GF-D8 (cell line): Measurements from ENCODE around the gene CSKMT.
A peak's percentile ranks its signal among the peaks of the same experiment; 100 is the strongest.
"Not testable (repeated sequence)": the region's sequence is repeated elsewhere in the genome, so short reads cannot be mapped to it uniquely, and the experiment has no call there.

Experiments
- DNase-seq: peaks from one replicate; lab custom pipeline; 2025; lab: John Stamatoyannopoulos, UW

The CSKMT gene

DNA sequence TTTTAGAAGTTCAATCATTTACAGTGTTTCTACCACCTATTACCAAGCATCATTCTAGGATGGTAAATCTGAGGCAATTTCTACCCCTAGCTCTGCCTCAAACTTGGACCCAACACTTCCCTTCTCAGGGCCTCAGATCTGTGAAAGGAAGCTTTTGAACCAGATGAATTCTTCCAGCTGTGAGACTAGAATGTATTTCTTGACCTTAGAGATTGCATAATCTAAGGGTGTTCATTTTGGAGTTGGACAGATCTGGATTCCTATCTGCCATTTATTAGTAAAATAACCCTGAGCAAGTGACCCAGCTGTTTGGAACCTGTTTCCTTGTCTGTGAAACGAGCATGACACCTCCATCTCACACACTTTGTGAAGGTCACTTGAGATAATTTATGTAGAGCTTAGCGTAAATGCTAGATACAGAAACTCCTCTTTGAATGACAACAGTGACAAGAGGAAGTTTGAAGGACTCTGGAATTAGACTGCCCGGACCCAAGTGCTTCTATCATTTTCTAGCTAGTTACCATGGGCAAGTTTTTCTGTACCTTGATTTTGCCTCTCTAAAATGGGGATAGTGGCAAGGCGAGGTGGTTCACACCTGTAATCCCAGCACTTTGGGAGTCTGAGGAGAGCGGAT, 8.2 kb upstream of the CSKMT start:
- DNase-seq = no peak

DNA sequence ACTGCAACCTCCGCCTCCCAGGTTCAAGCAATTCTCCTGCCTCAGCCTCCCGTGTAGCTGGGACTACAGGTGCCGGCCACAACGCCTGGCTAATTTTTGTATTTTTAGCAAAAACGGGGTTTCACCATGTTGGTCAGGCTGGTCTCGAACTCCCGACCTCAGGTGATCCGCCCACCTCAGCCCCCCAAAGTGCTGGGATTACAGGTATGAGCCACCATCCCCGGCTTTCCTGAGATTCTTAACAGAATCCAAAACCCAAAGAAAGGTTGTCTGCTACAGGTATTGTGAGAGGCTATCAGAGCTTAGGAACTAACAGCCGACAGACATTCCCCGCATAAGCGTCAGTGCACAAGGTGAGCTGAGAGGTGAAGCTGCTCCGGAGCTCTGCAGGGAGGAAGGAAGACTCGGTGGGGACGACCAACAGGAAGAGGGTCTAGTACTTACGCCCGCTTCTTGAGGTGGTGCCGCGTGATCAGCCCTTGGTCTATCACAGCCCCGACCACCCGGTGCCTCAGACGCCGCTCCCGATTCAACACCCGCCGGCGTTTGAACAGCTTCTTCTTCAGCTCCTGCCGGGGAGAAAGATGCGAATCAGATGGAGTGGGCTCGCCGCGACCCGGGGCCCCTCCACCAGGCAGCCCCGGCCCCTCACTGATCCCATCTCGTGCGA, 572 bp upstream of the CSKMT start:
- DNase-seq = no peak

DNA sequence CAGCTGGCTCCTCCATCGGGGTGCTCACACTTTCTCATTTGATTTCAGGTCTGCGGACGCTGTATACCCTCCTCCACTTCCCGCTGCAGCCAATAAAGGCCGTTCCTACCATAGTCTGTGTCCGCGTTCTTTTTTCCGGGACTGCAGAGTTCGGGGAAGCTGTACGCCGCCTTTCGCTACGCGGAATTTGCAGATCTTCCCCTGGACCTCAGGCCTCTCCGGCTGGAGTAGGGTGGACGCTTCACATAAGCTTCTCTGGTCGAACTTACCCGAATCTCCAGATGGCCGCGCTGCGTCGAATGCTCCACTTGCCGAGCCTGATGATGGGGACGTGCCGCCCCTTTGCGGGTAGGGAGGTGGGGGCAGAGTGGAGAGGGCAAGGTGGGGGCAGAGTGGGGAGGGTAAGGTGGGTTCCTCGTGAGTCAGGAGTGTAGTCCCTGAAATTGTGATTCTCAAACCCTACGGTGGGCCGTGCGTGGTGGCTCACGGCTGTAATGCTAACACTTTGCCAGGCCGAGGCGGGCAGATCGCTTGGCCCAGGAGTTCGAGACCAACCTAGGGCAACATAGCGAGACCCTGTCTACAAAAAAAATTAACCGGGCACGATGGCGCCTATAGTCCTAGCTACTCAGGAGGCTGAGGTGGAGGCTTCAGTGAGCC, 617 bp downstream of the CSKMT start:
- DNase-seq = peak; percentile 33

DNA sequence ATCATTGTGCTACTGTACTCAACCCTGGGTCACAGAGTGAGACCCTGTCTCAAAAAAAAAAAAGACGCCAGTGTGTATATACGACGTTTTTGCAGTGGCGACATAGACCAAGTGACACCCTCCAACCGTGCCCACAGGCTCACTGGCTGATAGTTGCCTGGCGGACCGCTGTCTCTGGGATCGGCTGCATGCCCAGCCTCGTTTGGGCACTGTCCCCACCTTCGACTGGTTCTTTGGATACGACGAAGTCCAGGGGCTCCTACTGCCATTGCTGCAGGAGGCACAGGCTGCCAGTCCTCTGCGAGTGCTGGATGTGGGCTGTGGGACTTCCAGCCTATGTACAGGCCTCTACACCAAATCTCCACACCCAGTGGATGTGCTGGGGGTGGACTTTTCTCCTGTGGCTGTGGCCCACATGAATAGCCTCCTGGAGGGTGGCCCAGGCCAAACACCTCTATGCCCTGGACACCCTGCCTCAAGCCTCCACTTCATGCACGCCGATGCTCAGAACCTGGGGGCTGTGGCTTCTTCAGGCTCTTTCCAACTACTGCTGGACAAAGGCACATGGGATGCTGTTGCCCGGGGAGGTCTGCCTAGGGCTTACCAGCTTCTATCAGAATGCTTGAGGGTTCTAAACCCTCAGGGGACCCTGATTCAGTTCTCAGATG, 1.3 kb downstream of the CSKMT start:
- no peak for DNase-seq

DNA sequence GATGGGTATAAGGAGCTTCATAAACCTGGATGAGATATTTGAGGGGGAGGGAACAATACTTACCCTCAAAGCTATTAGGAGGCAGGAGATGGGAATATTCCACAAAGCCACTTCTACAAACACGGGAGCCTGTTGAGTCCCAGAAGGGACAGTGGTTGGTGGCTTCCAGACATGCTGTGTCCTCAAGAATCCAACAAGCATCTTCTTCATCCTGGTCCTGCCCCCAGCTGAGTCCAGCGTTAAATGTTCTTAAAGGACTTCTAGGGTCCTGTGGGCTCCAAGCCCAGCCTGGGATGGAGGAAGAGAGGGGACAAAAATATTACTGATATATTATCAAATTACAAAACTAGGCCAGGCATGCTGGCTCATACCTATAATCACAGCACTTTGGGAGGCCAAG, 2.3 kb downstream of the CSKMT start:
- DNase-seq = no peak

DNA sequence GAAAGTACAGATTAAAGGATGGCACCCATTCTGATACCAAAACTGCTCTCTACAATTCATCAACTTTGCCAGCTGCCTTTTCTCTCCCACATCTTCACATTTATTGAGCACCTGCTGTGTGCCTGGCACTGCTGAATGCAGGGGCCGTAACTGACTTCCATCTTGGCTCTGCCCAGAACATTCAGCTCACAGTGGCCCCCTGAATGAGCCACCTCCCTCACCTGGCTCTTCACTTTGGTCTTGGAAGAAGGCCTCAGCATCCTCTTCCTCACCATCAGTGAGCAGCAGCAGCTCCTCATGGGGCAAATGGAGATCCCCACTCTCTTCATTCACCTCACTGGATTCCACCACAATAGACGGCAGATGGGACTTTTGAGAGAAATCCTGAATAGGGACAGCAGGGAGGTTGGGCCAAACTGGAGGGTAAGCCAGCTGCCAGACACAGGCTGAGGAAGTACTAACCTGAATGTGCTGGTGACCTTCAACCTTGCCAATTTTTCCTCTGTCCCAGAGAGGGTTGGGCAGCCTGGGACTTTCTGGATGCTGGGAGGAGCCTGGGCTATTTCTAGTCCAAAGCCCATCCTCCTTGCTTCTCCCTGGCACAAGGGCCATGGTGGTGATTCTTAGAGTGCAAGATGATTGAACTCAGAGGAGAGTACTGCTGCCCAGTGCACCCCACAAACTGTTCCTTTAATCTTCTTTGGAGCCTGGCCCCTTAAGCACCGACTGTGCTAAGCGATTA, 4.5 kb downstream of the CSKMT start:
- DNase-seq = no peak

DNA sequence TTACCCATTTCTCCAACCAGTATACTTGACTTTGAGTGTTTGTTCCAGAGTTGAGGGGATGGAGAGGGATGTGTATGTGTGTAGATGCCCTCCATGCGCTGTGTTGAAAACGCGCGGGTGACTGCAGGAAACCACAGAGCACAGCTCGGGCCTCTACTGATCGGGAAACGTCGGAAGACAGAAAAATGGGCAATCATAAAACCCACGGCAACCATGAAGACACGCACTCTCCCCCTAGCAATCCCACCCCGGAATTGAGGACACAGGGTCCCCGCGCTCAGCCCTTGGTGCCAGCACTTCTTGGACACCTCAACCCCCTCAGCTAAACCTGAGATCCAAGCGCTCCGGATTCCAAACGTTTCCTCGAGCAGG, 6.1 kb downstream of the CSKMT start:
- DNase-seq = peak; percentile 71

DNA sequence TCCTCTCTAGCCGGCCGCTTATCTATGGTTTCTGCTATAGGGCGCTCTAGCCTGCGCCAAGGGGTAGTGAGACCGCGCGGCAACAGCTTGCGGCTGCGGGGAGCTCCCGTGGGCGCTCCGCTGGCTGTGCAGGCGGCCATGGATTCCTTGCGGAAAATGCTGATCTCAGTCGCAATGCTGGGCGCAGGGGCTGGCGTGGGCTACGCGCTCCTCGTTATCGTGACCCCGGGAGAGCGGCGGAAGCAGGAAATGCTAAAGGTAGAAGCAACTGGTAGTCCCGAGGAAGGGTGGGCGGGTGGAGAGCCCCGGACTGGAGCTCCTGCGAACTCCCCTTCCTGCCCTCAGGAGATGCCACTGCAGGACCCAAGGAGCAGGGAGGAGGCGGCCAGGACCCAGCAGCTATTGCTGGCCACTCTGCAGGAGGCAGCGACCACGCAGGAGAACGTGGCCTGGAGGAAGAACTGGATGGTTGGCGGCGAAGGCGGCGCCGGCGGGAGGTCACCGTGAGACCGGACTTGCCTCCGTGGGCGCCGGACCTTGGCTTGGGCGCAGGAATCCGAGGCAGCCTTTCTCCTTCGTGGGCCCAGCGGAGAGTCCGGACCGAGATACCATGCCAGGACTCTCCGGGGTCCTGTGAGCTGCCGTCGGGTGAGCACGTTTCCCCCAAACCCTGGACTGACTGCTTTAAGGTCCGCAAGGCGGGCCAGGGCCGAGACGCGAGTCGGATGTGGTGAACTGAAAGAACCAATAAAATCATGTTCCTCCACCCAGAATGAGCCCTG, 6.7 kb downstream of the CSKMT start, which contains the start of the genes LBHD1 and UQCC3:
Gene LBHD1, minus strand, starts transcription at position 660 of the 782 bp plus-strand sequence. CDS start 2,236 bp downstream, outside the sequence.
Gene UQCC3, plus strand, starts transcription at position 66 of the 782 bp plus-strand sequence. Its CDS starts 73 bp downstream, at position 139.
- peak; percentile 60 for DNase-seq

DNA sequence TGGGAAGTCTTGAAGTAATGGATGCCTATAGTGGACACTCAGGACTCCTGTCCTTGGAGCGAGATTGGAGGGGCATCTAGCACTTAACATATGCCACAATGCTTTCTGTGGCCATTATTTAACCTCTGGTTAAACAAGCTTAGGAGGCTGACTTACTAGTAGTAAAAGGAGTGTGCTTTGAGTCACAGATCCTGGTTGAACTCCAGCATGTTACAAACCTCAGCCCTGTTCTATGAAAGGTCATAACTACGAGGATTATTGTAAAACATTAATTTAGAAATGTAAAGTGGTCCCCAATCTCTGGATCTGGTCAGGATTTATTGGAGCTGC, 8.0 kb downstream of the CSKMT start:
- DNase-seq = no peak

DNA sequence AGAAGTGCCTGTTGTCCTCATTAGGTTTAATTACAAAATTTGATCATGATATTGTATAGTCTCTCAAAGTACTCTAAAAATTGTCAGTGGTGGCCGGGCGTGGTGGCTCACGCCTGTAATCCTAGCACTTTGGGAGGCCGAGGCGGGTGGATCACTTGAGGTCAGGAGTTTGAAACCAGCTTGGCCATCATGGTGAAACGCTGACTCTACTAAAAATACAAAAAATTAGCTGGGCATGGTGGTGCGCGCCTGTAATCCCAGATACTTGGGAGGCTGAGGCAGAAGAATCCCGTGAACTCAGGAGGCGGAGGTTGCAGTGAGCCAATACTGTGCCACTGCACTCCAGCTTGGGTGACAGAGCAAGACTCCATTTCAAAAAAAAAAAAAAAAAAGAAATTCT, 10.3 kb downstream of the CSKMT start:
- not testable (repeated sequence) for DNase-seq

DNA sequence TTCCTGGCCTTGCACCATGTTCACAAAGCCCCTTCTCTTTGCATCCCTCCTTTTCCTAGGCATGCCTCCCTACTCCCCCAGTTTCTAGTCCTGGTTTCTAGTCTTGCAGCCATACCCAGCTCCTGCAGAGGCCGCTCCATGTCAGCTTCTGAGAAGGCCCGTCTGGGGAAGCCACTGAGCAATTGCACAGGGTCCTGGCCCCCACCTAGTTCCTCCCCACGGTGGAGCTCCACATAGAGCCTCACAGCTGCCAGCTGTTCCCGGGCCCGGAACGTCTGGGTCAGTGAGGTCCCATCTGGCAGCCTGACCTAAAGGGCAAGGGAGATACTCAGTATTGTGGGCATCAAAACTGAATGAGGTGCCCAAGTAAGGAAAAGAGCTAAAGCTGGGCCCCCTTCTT, 11.6 kb downstream of the CSKMT start:
- DNase-seq = no peak

DNA sequence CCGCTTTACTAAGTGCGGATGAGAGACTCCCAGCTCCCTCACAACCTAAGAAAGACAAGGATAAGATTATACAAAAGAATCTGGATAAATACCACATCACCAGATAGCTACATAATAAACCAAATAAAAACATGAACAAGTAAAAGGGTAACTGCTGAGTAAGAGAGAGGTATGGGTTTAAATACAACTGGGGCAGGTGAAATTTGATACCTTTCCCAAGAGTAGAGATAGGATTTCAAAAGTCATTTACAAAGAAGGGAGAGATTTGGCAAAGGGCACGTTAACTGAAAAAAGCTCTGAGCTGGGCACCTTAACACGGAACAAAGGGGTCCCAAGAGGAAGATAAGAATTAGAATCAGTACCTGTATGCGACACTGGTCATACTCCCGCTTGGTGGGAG, 12.0 kb downstream of the CSKMT start:
- DNase-seq = no peak

DNA sequence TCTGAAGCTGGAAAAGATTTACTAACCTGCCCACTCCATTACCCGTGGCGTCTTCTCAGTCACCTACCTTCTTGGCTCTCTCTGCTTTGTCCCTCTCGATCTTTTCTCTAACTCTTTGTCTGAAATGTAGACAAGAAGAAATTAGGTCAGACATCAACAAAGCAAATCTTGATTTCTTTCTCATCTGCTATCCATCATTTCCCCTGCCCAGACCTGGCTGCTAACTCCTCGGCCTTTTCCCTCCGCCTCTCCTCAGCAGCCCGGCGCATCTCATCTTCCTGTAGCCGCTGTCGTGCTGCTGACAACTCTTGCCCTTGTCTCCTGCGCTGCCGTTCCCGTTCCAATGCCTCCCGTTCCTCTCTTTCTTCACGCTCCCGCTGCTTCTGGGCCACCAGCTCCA, 12.6 kb downstream of the CSKMT start:
- no peak for DNase-seq

DNA sequence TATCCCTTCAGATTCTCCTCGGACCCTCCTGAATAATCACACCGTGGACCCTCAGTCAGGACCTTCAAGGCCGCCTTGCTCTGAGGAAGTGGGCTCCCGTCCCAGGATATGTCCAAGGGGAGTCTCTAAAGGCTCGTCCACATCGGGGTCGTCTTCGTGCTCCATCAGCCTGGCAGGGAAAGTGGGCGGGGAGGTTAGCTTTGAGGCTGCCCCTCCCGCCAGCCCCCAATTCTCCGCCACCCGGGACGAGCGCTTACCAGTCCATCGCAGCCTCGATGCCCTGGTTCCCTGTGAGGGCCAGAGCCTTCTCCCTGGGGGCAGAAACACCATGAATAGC, 13.3 kb downstream of the CSKMT start:
- DNase-seq = no peak

DNA sequence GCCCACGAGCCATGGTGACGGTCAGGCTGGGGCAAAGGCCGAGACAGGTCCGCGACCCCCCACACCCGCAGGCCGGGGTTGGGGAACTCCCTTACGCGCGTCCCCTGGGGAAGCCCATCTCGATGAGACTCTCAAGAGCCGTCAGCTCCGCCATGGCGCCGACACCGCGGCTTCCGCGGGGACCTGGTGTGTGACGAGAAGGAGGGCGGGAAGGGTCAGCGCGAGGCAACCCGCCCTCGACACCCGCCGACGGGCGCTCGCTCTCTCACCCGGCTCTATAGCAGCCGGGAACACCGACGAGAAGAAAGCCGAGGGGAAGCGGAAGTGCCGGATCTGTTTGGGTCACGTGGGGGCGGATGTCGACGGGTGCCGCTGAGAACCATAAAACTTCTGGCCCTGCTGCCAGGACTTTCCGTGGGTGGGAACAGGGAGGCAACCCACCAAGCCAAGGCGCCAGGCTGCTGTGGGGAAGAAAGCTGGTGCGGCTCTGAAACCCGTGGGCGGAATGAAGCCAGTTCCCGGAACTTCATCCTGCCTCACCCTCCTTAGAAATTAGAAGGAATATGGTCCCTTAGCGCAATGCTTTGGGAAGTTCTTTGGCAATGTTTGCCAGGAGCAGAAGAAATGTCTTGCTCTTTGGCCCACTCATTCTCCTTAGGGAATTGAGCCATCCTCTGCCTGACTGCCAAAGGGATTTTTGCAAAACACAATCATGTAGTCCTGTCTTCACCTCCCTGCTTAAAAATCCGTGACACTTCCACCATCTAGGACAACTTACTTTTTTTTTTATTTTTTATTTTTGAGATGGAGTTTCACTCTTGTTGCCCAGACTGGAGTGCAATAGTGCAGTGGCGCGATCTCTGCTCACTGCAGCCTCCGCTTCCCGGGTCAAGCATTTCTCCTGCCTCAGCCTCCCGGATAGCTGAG, 13.9 kb downstream of the CSKMT start, which contains the start of gene UBXN1:
Gene UBXN1, minus strand, starts transcription at position 304 of the 927 bp plus-strand sequence. Its CDS starts 150 bp downstream, at position 154.
- DNase-seq = peak; percentile 67

DNA sequence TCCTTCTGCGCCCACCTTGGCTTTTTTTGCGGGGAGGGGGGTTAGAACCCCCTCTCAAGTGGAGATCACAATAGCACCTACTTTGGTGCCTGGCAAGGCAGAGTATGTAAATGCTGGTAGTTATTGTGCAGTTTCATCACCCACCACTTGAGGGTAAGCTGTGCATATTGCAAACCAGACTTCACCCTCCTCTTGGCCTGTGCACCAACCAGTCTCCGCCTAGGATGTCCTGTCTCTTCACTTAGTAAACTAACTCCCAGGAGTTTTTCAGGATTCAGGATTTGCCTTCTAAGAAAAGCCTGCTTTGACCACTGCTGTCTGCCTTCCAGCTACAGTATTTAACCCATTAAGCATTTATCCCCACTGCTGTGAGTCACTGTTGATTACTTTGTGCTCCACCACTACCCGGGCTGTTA, 15.7 kb downstream of the CSKMT start:
- peak; percentile 63 for DNase-seq

DNA sequence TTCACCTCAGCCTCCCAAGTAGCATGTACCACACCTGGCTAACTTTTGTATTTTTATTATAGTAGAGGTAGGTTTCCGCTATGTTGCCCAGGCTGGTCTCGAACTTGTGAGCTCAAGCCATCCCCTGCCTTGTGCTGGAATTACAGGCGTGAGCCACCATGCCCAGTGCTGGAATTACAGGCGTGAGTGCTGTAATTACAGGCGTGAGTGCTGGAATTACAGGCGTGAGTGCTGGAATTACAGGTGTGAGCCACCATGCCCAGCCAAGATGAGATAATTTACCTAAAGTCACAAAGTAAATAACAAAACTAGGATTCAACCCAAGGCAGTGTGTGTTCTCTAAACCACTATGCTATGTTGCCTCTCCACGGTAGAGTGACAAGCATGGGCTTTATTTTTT, 17.4 kb downstream of the CSKMT start:
- no peak for DNase-seq

DNA sequence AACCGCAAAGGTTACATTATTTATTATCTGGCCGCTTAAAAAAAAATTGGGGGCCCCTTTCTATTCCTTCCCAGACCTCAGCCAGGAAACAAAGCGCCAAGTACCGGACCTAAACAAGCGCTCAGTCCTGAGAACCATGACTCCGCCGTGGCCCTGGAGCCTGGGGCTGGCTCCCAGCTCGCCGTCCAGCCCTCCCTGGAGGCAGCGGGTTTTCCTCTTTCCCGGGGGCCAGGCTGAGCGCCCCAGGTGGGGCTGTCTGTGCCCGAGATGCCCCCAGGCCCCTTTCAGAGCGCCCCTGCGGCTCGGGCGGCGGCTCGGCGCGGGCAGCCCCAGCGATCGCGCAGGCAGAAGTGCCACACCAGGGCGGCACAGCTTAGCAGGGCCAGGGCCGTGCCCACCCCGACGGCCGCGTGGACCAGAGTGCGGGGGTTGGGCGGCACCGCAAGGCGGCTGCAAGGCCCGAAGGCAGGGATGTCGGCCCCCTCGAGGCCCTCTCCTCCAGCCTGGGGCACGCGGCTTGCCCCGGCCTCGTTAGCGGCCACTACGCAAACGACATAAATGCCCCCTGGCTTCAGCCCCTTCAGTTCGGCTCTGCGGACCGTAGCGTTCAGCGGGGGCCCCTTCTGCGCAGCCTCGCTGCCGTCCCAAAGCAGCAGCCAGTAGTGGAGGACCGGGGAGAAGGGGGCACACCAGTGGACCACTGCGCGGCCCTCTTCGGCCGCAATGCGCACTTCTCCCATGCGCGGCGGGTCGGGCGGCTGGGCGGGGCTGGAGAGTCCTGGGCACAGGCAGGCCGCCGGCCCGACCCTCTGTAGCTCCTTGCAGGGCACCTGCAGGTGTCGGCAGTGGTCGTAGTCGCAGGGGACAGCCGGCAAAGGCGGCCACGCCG, 22.6 kb downstream of the CSKMT start:
- DNase-seq = no peak

DNA sequence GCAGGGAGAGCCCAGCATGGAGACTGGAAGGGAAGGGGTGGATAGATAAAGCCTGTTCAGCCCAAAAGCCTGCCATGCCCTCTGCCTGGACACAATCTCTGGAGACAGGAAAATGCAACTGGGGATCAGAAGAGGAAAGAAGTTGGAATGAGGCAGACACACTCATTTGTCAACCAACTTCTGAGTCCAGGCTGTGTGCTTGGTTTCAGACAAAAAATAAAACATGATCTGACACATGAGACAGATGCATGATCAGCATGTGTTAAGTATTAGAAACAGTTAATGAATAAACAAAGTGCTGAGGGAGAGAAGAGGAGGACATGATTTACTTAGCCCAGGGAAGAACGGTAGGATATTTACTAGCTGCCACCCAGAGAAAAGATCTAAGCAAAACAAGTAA, 23.4 kb downstream of the CSKMT start:
- DNase-seq = no peak
